Middle frontal gyrus (tissue), 1 donor: ENCODE measurements around the gene NUDT8.
"Not testable (repeated sequence)": the region's sequence is repeated elsewhere in the genome, so short reads cannot be mapped to it uniquely, and the experiment has no call there.

ENCODE experiments used
- DNase-seq: peaks from one replicate; pipeline ENCODE4 v3.0.0-alpha.2; 2015; ENCODE audit warnings: low spot score; ENCODE audit errors: extremely low spot score

Gene NUDT8

GRCh38 chr11:67642173-67643120 lies 12.7 kb upstream of the NUDT8 start:
- DNase-seq: no peak

- DNase-seq: no peak
Observed at GRCh38 chr11:67641338-67642172, 11.8 kb upstream of the NUDT8 start.

GRCh38 chr11:67640758-67641337 lies 11.1 kb upstream of the NUDT8 start:
- no peak for DNase-seq

- DNase-seq: no peak
Observed at GRCh38 chr11:67640021-67640757, 10.5 kb upstream of the NUDT8 start.

GRCh38 chr11:67639438-67639859 lies 9.7 kb upstream of the NUDT8 start, which contains the start of gene TBX10:
TBX10 (minus strand) TSS chr11:67639763; CDS start chr11:67639472, 291 bp downstream.
- DNase-seq: no peak

GRCh38 chr11:67638535-67639437 lies 9.0 kb upstream of the NUDT8 start:
- no peak for DNase-seq

- DNase-seq: not testable (repeated sequence)
Observed at GRCh38 chr11:67637441-67637840, 7.7 kb upstream of the NUDT8 start.

GRCh38 chr11:67636962-67637361 lies 7.2 kb upstream of the NUDT8 start:
- DNase-seq: no peak

GRCh38 chr11:67635231-67635521 lies 5.4 kb upstream of the NUDT8 start:
- no peak for DNase-seq

GRCh38 chr11:67634366-67635230 lies 4.9 kb upstream of the NUDT8 start:
- DNase-seq: no peak

- DNase-seq: no peak
Observed at GRCh38 chr11:67633758-67634365, 4.1 kb upstream of the NUDT8 start.

- no peak for DNase-seq
Observed at GRCh38 chr11:67632982-67633755, 3.4 kb upstream of the NUDT8 start.

GRCh38 chr11:67632175-67632981 lies 2.6 kb upstream of the NUDT8 start:
- DNase-seq: no peak

GRCh38 chr11:67631853-67632174 lies 2.1 kb upstream of the NUDT8 start:
- no peak for DNase-seq

GRCh38 chr11:67631411-67631810 lies 1.7 kb upstream of the NUDT8 start:
- no peak for DNase-seq

- no peak for DNase-seq
Observed at GRCh38 chr11:67630943-67631331, 1.2 kb upstream of the NUDT8 start.

GRCh38 chr11:67630228-67630942 lies 648 bp upstream of the NUDT8 start:
- peak; percentile 79 for DNase-seq
